ENCODE data around the gene PTTG1IP2.
"Not testable (repeated sequence)": the region's sequence is repeated elsewhere in the genome, so short reads cannot be mapped to it uniquely, and the experiment has no call there.

The PTTG1IP2 gene

DNA sequence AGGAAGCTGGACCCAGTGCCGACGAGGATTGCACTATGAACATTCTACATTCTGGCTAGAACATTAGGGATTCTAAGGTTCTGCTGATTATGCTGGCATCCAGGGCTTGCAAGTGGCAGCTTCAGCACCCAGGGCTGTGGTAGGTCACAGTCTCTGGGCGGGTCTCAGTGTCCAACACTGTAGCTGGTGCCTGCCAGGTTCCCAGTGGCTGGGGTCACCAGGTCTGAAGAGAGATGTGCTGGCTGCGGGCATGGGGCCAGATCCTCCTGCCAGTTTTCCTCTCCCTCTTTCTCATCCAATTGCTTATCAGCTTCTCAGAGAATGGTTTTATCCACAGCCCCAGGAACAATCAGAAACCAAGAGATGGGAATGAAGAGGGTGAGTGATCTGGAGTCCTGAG, at the start of gene PTTG1IP2:
Gene PTTG1IP2 (plus strand): TSS at position 86 of the 400 bp plus-strand sequence. CDS start 148 bp downstream, at position 234.
- no peak for DNase-seq (ENCODE audit: low read depth in 2 of 2)

DNA sequence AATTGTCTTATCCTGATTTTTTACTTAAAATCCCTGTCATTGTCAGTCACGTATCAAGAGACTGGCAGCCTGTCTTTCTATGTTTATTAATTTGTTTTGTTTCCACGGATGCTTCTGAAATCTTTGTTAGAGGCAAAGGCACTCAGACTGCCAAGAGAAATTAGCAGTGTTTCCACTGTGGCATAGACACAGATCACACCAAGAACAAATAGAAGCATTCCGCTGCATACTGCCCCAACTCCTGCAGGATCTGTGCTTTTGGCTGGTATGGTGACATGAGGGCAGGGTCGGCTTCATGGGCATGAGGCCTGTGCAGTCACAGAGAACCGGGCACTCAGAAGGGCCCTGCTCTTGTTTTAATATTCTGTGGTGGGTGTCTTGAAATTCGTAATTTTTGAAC, 47.8 kb upstream of the PTTG1IP2 start:
- no peak for DNase-seq (ENCODE audit: low read depth in 2 of 2)

DNA sequence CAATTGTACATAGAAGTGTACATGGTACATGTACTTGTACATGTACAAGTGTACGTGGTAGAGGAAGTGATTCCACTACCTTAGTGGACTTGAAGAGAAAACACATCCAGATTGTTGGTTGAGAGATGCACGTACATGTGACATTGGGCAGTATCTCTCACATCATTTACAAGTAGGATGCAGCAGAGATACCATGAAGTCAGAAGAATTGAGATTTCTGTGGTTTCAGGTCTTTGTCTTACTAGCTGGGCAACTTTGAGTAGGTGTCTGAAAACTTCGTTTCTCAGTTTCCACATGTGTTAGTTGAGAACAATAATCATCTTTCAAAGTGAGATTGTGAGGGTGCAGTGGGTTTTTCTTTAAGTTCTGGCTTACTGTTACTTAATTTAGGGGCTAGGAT, 44.7 kb upstream of the PTTG1IP2 start:
- no peak for DNase-seq (ENCODE audit: low read depth in 2 of 2)

DNA sequence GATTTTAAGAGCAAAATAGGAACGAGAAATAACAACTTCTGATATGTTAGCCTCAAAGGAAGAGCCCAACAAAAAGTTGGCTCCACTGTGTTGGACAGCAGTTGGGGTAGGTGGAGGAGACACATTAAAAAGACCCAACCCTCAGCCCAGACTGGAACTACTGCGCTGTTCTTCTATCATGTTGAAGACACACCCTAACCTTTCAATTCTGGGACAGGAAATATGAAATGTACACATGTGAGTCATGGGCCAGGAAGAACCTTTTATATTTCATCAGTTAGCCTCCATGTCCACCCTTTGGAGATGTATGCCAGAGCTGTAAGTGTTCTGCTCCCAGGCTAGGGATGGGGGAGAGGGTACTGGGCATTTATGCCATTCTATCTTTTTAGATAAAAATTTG, 44.1 kb upstream of the PTTG1IP2 start:
- no peak for DNase-seq (ENCODE audit: low read depth in 2 of 2)

DNA sequence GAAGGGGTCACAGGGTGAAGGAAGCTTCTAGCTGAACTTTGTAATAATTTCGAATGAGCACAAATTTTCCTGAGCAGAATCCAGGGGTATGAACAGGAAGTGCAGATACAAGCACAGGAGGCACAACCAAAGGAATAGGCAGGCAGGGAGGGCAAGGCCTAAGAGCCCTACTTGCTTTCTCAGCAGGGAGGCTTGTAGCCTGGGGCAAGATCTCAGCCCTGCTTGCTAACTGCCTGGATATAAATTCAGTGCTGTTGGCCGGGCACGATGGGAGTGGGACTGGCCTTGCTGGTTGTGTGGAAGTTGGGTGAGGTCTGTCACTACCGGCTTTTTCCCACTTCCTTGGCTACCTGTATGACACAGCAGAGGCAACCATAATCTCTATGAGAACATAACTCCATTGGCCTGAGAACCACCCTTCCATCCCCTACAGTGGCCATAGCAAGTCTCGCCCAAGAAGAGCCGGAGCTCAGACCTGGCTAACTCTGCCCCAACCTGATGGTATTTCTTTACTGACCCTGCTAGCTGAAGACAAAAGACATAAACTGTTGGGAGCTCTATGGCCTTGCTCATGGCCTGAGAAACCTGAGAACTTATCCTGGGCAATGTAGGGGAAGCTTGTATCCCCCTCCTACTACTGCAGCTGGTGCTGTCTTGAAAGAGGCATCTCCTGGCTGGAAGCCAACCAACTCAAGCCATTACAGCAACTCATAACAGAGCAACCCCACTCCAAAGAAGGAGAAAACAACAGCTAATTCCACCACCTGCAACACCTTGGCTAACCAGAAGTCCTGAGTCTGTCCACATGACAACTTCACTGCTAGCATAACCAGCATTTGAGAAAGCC, 38.6 kb upstream of the PTTG1IP2 start:
- no peak for DNase-seq (ENCODE audit: low read depth in 2 of 2)

DNA sequence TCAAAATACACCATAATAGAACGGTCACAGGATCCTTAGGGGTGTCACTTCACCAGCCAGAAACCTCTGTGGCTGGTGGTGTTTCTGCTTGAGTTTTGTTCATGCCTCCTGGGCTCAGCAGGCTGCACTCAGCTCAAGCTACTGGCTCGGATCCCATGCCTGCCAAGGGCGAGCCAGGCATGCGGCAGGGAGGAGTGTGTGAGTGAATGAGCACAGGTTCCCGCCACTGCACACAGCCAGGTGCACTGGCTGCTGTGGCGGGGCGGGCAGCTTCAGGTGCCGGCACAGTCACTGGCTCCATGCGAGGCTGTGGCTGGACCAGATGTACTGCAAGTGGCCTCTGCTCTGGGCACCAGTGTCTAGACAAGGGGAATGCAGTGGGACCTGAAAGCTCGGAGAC, 36.7 kb upstream of the PTTG1IP2 start:
- DNase-seq (ENCODE audit: low read depth in 2 of 2) = no peak

DNA sequence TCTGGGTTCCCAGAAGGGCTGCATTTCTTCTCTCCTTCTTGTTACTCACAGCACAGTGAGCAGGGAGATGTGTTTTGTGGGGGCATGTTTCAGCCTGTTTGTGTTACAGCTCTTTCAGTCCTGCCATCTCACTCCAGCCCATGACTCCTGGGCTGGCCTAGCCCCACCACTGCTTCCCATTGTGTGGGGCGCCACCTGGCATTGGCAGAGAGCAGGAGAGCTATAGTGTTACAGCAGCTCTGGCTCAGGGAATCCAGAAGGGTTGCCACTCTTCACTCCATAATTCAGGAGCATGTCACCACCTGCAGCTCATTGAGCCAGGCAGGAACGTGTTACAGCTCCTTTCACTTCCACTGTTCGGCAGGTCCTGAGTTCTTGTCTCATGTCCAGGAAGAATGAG, 36.2 kb upstream of the PTTG1IP2 start:
- DNase-seq (ENCODE audit: low read depth in 2 of 2) = no peak

DNA sequence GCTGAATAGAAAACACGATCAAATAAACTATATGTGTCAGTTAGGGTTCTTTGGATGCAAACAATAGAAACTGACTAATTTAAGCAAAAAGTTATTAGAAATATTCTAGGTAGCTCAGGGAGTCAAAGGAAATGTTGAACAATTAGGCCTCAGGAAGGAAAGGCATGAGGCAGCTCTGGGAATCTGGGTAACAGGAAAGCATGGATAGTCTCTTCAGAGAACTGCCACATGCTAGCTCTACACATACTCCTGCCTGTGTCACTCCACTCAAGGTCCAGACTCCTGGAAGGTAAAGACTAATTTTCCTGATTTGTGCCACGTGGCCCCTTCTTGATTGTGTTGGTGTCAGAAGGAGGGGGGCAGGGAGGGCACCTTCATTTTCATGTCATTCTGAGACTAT, 23.8 kb upstream of the PTTG1IP2 start:
- DNase-seq (ENCODE audit: low read depth in 2 of 2) = no peak

DNA sequence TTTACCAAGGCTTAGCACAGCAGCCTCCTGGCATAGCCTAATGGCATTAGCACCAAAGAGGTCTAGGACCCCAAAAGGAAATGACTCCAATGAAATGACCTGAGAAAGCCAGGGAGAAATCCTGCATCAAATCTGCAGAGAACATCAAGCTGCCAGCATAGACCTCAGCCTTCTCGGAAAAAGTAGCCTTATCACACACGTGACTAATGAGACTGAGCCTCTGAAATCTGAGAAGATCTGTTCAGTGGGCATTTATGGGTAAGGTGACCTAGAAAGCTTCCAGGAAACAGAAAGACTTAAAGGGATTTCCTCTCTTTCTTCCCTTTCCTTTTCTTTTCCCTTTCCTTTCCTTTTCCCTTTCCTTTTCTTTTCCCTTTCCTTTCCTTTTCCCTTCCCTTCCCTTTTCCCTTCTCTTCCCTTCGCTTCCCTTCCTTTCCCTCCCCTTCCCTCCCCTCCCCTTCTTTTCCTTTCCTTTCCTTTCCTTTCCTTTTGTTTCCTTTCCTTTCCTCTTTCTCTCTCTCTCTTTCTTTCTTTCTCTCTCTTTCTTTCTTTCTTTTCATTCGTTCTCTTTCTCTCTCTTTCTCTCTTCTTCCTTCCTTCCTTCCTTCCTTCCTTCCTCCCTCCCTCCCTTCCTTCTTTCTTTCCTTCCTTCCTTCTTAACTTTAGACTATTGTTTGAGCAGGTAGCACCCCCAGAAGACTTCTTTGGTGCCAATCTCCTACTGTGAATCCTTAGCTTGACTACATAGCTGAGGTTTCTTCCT, 23.1 kb upstream of the PTTG1IP2 start:
- DNase-seq (ENCODE audit: low read depth in 2 of 2) = no peak

DNA sequence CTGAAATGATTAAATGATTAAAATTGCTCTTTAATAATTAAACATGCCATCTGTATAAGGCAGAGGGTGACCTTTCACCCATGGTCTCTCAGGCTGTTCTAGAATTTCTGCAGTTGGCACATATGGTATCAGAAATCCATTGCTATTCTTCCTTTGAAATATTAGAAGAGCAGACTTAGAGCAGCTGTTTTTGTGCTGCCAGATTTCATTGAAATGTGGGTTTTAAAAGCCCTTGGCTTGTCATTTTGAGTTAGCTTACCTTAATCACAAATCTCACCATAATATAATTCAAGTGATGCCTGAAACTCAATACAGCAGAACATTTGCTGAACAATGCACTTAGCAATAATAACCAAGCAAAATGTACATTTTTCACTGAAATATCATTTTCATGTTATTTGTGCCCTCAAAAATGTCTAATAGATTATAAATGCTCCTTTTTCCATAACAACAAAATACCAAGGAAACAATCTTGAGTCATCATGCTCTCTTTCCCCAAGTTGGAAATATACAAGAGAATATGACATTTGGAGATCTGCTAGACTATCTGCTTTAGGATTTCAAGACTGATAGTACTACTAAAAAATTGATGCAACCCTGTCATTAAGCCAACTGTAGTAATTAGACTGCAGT, 16.1 kb upstream of the PTTG1IP2 start:
- no peak for DNase-seq (ENCODE audit: low read depth in 2 of 2)

DNA sequence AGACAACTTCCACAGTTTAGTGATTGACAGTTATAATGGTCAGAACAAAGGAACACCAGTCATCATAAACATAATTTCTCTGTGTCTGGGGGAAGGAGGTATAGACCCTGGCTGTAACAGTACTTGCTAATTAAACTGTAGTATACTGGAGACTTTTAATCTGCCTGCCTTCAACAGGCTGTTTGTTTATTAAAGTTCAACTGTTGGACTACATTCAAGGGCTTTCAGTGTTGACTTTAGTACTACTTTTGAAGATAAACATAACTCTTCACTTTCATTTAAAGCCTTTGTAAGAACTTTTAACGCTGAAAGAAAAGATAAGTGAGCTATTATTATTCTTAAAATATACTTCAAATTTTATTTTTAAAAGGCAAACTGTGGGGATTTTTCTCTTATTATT, 15.5 kb upstream of the PTTG1IP2 start:
- no peak for DNase-seq (ENCODE audit: low read depth in 2 of 2)

DNA sequence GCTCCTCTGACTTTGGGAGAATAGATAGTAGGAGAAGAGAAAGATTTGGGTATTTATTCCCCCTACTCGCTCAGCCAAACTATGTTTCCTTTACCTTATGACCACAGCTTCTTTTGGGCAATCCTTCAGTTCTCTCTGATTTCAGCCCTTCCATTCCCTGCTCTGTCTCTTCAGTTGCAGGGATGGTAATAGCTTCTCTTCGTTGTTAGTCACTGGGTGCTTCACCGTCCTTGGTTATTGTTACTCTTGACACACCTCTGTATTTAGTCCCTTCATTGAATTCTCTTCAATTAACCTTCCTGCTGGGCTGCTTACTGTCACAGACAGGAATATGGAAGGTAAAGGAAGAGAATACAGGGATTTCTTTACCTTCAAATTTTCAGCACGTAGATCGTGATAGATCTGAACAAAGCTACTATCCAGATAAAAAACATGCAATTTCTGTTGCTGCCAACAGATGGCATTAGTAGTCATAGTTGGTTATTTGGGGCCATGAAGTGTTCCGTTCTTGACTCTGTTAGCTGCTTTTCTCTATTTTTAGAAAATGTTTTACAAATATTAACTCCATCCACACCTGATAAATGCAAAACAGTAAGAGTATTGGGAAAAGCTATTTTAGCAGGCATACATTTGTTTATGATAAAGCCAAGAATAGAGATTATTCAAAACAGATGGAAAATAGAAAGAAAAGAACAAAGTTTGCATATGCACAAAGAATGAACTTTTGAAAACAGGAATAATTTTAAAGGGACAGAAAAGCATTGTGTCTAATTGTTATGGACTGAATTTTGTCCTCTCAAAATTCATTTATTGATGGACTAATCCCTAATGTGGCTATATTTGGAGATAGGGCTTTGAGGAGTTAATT, 14.0 kb upstream of the PTTG1IP2 start:
- DNase-seq (ENCODE audit: low read depth in 2 of 2) = no peak

DNA sequence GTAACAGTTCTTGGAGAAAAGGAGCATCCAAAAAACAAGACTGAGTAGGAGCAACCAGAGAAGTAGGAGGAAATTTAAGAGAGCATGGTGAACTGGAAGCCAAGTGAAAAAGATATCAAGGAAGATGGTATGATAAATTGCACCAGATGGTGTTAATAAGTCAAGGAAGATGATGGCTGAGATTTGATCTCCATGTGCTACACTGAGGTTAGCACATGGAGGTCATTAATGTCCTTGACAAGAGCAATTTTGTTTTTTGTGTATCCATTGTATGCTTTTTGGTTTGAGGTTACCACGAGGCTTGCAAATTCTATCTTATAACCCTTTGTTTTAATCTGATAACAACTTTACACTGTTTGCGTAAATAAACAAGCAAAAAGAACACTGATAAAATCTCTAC, 11.3 kb upstream of the PTTG1IP2 start:
- no peak for DNase-seq (ENCODE audit: low read depth in 2 of 2)

DNA sequence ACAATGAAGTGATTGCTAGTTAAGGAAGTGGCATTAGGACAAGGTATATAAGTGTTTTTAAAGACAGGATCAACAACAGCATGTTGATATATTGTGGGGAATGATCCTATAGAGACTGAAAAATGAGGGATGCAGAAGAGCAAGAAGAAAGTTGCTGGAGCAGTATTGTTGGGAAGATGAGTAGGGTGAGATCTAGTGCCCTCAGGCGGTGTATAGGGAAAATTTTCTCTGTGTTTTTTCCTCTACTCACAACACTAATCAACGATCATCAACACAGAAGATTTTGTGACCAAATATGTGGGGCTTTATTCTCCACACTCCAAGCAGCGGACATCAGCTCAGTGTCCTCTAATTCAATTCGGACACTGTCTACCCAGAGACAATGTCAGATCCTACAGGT, 9.6 kb upstream of the PTTG1IP2 start:
- DNase-seq (ENCODE audit: low read depth in 2 of 2) = no peak

DNA sequence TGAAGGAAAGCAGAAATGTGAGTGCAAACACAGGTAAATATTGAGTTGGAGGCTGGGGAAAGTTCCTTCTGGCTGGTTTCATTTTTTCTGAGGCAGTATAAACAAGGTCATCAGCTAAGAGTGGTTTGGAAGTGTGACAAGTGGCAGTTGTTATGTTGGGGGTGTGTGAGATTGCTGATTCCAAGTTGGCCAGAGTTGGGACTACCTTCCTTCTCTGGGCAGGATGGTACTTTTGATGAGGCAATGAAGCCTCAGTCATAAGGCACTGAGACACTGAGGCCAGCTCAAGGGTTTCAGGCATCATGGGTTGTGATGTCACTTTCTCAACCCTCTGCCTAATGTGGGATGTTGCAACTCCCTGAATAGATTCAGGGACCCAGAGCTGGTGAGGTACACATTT, 8.2 kb upstream of the PTTG1IP2 start:
- DNase-seq (ENCODE audit: low read depth in 2 of 2) = no peak

DNA sequence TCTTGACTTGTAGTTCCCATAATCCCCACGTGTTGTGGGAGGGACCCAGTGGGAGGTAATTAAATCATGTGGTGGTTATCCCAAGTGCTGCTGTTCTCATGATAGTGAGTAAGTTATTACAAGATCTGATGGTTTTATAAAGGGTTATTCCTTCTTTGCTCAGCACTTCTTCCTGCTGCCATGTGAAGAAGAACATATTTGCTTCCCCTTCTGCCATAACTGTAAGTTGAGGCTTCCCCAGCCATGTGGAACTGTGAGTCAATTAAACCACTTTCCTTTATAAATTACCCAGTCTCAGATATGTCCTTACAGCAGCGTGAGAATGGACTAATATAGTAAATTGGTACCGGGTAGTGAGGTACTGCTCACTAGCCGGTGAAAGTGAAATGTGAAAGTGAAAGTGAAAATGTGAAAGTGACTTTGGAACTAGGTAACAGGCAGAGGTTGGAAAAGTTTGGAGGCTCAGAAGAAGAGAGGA, 6.2 kb upstream of the PTTG1IP2 start:
- DNase-seq (ENCODE audit: low read depth in 2 of 2) = not testable (repeated sequence)

DNA sequence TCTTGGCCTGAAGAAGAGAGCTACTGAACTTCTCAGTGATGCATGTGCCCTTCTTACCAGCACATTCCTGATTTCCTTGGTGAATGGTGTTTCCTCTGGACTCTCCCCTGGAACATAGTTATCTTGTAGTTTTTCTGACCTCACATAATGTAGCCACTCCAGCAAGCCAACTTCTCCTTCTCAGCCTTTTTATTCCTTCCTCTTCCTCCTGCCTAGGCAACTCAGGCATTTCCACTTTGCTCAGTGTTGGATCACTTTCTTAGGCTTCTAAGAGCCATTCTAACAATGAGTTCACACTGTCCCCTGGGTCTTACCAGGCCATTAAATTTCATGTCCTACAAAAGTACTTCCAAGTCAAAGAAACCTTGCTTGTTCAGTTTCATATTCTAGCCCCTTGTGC, 3.6 kb upstream of the PTTG1IP2 start:
- DNase-seq (ENCODE audit: low read depth in 2 of 2) = no peak

DNA sequence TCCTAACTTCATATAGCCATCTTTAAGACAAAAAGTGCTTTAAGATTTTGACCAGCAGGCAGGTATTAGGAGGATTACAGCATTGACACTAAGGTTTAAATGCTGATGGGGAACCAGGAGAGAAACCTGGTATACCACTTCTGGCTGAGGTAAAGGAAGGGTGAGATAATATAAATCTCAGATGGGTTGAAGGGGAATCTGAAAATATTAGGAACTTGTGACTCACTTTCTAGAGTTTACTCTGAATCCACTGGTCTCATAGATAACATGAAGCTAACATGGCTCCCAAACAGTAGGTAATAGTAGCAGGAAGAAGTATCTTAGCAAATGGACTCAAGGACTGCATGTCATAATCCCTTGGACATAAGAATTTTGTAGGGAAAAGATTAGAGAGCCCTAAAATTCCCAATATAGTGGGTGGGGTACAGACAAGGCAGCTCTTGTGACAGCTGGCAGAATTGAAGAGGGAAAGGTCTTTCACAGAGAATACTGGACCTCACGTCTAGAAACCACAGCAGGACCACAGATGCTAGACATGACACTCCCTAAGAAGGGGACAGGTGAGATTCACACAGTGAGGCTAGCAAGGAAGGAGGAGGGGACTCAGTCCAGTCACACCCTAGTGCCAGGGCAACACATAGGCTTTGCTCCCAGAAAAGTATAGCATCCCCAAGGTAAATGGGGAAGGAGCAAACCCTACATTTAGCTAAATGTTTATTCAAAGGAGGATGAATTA, 3.5 kb downstream of the PTTG1IP2 start:
- DNase-seq (ENCODE audit: low read depth in 2 of 2) = no peak

DNA sequence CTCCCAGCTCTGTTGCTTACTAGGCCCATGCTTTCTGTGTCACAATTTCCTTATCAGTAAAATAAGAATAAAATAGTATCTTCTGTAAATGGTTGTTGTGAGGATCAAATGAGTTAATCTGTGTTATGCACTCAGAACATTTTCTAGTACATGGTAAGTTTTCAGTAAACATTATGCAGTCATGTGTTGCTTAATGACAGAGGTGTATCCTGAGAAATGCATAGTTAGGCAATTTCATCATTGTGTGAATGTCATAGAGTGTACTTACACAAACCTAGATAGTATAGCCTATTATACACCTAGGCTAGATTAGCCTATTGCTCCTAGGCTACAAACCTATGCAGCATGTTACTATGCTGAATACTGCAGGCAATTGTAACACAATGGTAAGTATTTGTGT, 4.4 kb downstream of the PTTG1IP2 start:
- DNase-seq (ENCODE audit: low read depth in 2 of 2) = no peak

DNA sequence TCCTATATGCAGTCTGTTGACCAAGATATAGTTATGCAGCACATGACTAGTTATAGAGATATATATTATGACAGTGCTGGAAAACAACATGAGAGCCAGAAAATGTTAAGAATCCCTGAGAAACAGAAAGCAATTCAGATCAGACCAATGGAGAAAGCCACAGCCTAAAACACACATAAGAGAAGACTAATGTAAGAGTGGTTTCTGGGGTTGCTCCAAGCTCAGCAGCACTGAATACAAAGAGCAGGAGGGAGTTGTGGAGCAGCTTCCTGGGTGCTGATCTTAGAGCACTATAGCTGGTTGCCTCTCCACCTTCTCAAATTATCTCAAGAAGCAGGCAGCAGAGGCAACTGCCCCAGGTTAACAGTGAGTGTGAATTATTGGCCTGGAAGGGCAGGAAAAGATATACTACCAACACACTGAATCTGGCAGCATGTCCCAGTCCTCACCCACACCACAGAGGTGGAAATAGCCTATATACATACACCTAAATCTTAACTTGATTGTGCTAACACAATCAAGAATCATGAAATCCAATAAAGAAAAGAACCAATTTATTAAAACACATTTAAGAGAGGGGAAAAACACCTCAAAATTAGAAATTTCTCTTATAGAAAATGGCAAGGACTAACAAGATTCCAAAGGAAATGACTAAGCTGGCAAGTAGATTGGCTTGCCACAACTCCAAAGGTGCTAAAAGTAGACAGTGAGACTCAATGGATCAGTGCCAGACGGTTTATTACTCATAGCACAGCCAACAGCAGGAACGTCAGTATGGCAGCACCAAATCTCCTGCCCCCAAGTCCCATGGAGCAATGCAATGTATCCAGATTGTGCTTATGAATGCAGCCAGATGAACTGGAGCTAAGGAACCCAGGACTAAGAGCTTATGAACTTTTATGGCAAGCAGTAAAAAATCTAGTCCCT, 5.1 kb downstream of the PTTG1IP2 start:
- DNase-seq (ENCODE audit: low read depth in 2 of 2) = no peak

Measured in stimulated activated CD4-positive, alpha-beta T cell treated with anti-CD3 and anti-CD28 coated beads, Interleukin-15, amount 100 ng/mL, for 48 hours (primary cell).